Lower lobe of right lung (tissue), 2 donors: ENCODE results near the gene RBCK1. TPM values are rescaled to one million over a fixed set of nuclear protein-coding genes. Genes with fewer than 3 reads are reported as not detected.
A peak's percentile ranks its signal among the peaks of the same experiment; 100 is the strongest.
"Not testable (repeated sequence)": the region's sequence is repeated elsewhere in the genome, so short reads cannot be mapped to it uniquely, and the experiment has no call there.

Experiments
- ATAC-seq, 2 donors: fragments of 200-7000 bp; cut with Tn5 transposase; one replicate each; pipeline ENCODE4 v1.9.1; 2020 to 2022; ENCODE audit warnings: mild to moderate bottlenecking in 2 of 2, moderate library complexity in 2 of 2
- DNase-seq: peaks from one replicate; pipeline ENCODE4 v3.0.0-alpha.2; 2020
- H3K27ac ChIP-seq: fragments of 200-600 bp; one replicate; pipeline ENCODE4 v1.8.0; 2022
- H3K27me3 ChIP-seq: fragments of 200-600 bp; one replicate; pipeline ENCODE4 v1.8.0; 2022; ENCODE audit warnings: low read depth
- H3K36me3 ChIP-seq: fragments of 200-600 bp; one replicate; pipeline ENCODE4 v1.8.0; 2022; ENCODE audit warnings: mild to moderate bottlenecking
- H3K4me1 ChIP-seq: fragments of 200-600 bp; one replicate; pipeline ENCODE4 v1.8.0; 2022
- H3K4me3 ChIP-seq: fragments of 200-600 bp; one replicate; pipeline ENCODE4 v1.8.0; 2022; ENCODE audit warnings: mild to moderate bottlenecking
- H3K9me3 ChIP-seq: fragments of 200-600 bp; one replicate; pipeline ENCODE4 v1.8.0; 2022
- CTCF ChIP-seq: fragments of 200-600 bp; IDR thresholded peaks from one replicate; pipeline ENCODE4 v1.8.0; 2022; ENCODE audit warnings: antibody characterized with exemption, mild to moderate bottlenecking
- intact Hi-C: fragments of 100-400 bp; cut with DNase I; formaldehyde crosslinking; loops from one replicate; pipeline ENCODE4 v1.11.0; 2022
- total RNA-seq: library from RNA; stranded (reverse); fragmentation: NEBNext Ultra II Directional; extraction: Animal tissue kit (Norgen Biotek cat#: 25700); gene quantifications from one replicate; pipeline ENCODE4 v1.2.1, GENCODE V29; 2021
- donor health status: DM: no; HTN: yes; CAD: no; lungs with severe emphysema.

The RBCK1 gene
- total RNA-seq, 1 donor from 2014 or later = 95.7 TPM

GRCh38 chr20:444862-445426 lies 36.8 kb downstream of the RBCK1 start:
- Histone ChIP-seq H3K27ac (no peak overlapping the region), H3K4me1 (peaks cover 27% of the 10 kb centered on the region), H3K27me3 (no peaks in the 10 kb centered on the region), H3K4me3 (no peak overlapping the region), H3K36me3 (peaks cover 80% of the 10 kb centered on the region), H3K9me3 (no peaks in the 10 kb centered on the region)
- intact Hi-C loops = no loop called here
- DNase-seq = no peak
- peak in 1 of 2 donors; percentile 42 for ATAC-seq
- TF ChIP-seq CTCF = no peak

DNA sequence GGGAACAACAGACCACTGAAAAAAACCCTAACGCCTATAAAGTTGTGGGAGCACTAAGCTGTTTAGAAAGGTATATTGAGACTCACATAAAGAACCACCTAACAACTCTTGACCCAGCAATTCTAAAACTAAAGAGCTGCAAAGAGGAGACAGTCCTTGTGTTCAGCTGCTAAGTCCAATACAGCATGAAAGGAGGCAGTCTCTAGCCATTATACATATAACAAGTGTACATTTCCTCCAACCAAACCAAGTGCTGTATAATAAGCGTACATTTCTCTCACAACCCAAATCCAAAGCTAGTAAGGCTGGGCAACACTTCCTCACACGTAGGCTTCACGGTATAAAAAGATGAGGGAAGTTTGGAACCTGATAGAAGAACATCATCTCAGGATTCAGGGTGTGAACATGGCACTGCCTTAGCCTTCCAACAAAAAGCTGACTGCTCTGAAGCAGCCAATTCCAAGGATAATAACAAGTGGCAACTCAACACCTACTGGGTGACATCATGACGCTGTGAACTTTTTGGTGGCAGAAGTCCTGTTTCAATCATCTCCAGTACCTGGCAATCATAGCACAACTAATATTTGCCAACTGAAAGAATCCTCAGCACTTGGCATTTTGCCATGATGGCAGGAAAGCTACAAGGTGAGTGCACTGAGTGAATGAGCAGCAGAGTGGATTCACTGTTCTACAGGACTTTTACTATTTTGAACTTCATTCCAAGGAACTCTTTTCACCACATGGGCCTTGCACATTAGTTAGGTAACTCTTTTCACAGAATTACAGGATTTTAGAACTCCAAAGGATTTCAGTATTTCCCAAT lies 37.6 kb downstream of the RBCK1 start:
- Histone ChIP-seq H3K36me3 (peaks cover 72% of the 10 kb centered on the region), H3K9me3 (no peaks in the 10 kb centered on the region), H3K4me1 (peaks cover 27% of the 10 kb centered on the region), H3K4me3 (no peak overlapping the region), H3K27ac (no peak overlapping the region), H3K27me3 (no peaks in the 10 kb centered on the region)
- no peak for TF ChIP-seq CTCF
- ATAC-seq (peak; percentile 53 to 80), DNase-seq (no peak)
- intact Hi-C loops = no loop called here

- intact Hi-C loops, DNase-seq, H3K36me3 ChIP-seq, H3K27me3 ChIP-seq, H3K27ac ChIP-seq, H3K4me3 ChIP-seq, ATAC-seq, H3K9me3 ChIP-seq, H3K4me1 ChIP-seq: not testable (repeated sequence)
These were observed 43.9 kb downstream of the RBCK1 start for GRCh38 chr20:452021-452420.

DNA sequence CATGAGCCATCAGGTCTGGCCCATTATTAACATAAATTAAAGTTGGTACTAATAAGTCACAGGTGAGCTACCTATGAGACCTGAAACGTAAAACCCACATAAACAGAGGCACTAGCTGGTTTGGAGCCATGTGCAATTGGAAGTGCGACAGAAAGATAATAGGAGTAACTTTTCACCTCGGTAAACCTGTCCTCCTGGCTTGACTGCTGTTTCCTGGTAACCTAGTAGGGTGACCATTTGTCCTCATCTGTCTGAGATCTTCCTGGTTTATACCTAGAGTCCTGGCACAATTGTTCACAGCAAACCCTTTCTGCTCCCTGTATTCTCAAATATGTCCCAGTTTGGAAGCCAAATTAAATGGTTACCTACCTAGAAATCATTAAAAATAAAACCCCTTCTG lies 46.9 kb downstream of the RBCK1 start:
- Histone ChIP-seq H3K9me3 (no peaks in the 10 kb centered on the region), H3K4me1 (peaks cover 30% of the 10 kb centered on the region), H3K27ac (no peak overlapping the region), H3K27me3 (no peaks in the 10 kb centered on the region), H3K4me3 (no peak overlapping the region), H3K36me3 (no peaks in the 10 kb centered on the region)
- DNase-seq (no peak), ATAC-seq (no peak)
- TF ChIP-seq CTCF = no peak
- intact Hi-C loops = no loop called here

GRCh38 chr20:458776-459175 lies 50.7 kb downstream of the RBCK1 start:
- DNase-seq (no peak), ATAC-seq (no peak)
- no peaks in the 10 kb centered on the region for H3K9me3 ChIP-seq
- H3K4me3 ChIP-seq = no peak overlapping the region
- intact Hi-C loops = no loop called here
- peaks cover 52% of the 10 kb centered on the region for H3K4me1 ChIP-seq
- no peak overlapping the region for H3K27ac ChIP-seq
- no peak for TF ChIP-seq CTCF
- H3K36me3 ChIP-seq = no peaks in the 10 kb centered on the region
- H3K27me3 ChIP-seq = no peaks in the 10 kb centered on the region

DNA sequence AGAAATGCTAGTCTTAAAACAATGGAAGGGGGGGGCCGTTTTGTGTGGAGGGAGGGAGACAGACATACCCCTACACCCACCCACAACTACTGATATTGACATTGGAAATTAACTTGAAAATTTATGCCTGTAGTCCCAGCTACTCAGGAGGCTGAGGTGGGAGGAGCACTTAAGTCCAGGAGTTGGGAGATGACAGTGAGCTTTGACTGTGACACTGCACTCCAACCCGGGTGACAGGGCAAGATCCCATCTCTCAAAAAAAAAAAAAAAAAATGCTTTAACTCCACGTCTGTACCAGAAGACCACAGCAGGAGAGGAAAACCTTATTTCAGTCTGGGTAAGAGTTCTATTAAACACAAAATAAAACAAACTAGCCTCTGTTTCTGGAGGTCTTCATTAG lies 52.1 kb downstream of the RBCK1 start:
- H3K4me1 ChIP-seq = peaks cover 52% of the 10 kb centered on the region
- intact Hi-C loops = no loop called here
- no peaks in the 10 kb centered on the region for H3K27me3 ChIP-seq
- H3K27ac ChIP-seq = no peak overlapping the region
- H3K4me3 ChIP-seq = peak overlapping the region; percentile 86
- no peaks in the 10 kb centered on the region for H3K9me3 ChIP-seq
- no peaks in the 10 kb centered on the region for H3K36me3 ChIP-seq
- DNase-seq (no peak), ATAC-seq (no peak)
- TF ChIP-seq CTCF = no peak
